NCI-H345 treated with DMSO at 0.1 percent for 48 hours (cell line): Measurements from ENCODE around the gene PPIC.
"Not testable (repeated sequence)": the region's sequence is repeated elsewhere in the genome, so short reads cannot be mapped to it uniquely, and the experiment has no call there.

Source experiments
- DNase-seq: peaks from one replicate; lab custom pipeline; 2025; ENCODE audit not compliant: unreplicated experiment; lab: John Stamatoyannopoulos, UW

Gene PPIC

GRCh38 chr5:123012321-123012720 is 24.2 kb downstream of the PPIC start:
- no peak for DNase-seq

- no peak for DNase-seq
These were observed 28.8 kb downstream of the PPIC start for GRCh38 chr5:123007754-123008153.

GRCh38 chr5:123007182-123007581 is 29.3 kb downstream of the PPIC start:
- DNase-seq = no peak

- DNase-seq = no peak
These were observed 34.7 kb downstream of the PPIC start for GRCh38 chr5:123001808-123002207.

GRCh38 chr5:123000731-123001130 is 35.8 kb downstream of the PPIC start:
- peak; percentile 22 for DNase-seq

GRCh38 chr5:122999947-123000563 is 36.5 kb downstream of the PPIC start:
- no peak for DNase-seq

GRCh38 chr5:122997294-122997693 is 39.2 kb downstream of the PPIC start:
- no peak for DNase-seq

GRCh38 chr5:122996091-122996490 is 40.4 kb downstream of the PPIC start:
- no peak for DNase-seq

GRCh38 chr5:122985954-122986721 is 50.4 kb downstream of the PPIC start:
- no peak for DNase-seq

GRCh38 chr5:122985006-122985700 is 51.4 kb downstream of the PPIC start:
- DNase-seq = no peak

GRCh38 chr5:122984425-122984824 is 52.1 kb downstream of the PPIC start:
- no peak for DNase-seq

- no peak for DNase-seq
These were observed 54.1 kb downstream of the PPIC start for GRCh38 chr5:122982376-122982775.

GRCh38 chr5:122981846-122982245 is 54.7 kb downstream of the PPIC start:
- DNase-seq = no peak

GRCh38 chr5:122978644-122979297 is 57.8 kb downstream of the PPIC start:
- no peak for DNase-seq

- DNase-seq = no peak
These were observed 58.5 kb downstream of the PPIC start for GRCh38 chr5:122978068-122978467.

GRCh38 chr5:122977319-122977718 is 59.2 kb downstream of the PPIC start:
- DNase-seq = no peak

GRCh38 chr5:122974251-122974650 is 62.3 kb downstream of the PPIC start:
- not testable (repeated sequence) for DNase-seq

- DNase-seq = not testable (repeated sequence)
These were observed 62.8 kb downstream of the PPIC start for GRCh38 chr5:122973759-122974158.
